Adrenal gland (tissue), 12 donors: ENCODE measurements around the gene SLC1A7. TPM values are rescaled to one million over a fixed set of nuclear protein-coding genes. Genes with fewer than 3 reads are reported as not detected.
A peak's percentile ranks its signal among the peaks of the same experiment; 100 is the strongest.

Experiments
- DNase-seq, 7 donors: peaks; one replicate each; pipeline ENCODE4 v3.0.0-alpha.2; 2019 to 2020
- H3K27ac ChIP-seq, 5 donors: fragments of 200-600 bp; sonication (generic) in 4 of 5; 1 replicate in 3 of 5; 2 replicates in 2 of 5; pipeline versions ENCODE4 v1.5.1 to v1.8.0; 2016 to 2020; ENCODE audit warnings: mild to moderate bottlenecking in 1 of 5
- H3K27me3 ChIP-seq: fragments of 200-600 bp; 2 replicates; pipeline ENCODE4 v1.8.0; 2021
- H3K36me3 ChIP-seq, 2 donors: fragments of 200-600 bp; replicated peaks in 1 of 2; 1 replicate in 1 of 2; 2 replicates in 1 of 2; pipeline versions ENCODE4 v1.5.1 to v1.8.0; 2018 to 2022
- H3K4me1 ChIP-seq, 2 donors: fragments of 200-600 bp; replicated peaks in 1 of 2; 1 replicate in 1 of 2; 2 replicates in 1 of 2; pipeline versions ENCODE4 v1.5.1 to v1.8.0; 2018 to 2021
- H3K4me3 ChIP-seq, 4 donors: fragments of 200-600 bp; sonication (generic) in 3 of 4; one replicate each; pipeline ENCODE4 v1.5.1; 2016 to 2018
- H3K9me3 ChIP-seq, 3 donors: fragments of 200-600 bp; sonication (generic) in 1 of 3; replicated peaks in 1 of 3; 1 replicate in 2 of 3; 2 replicates in 1 of 3; pipeline versions ENCODE4 v1.5.1 to v1.8.0; 2016 to 2021
- POLR2A ChIP-seq, 2 donors: fragments of 450-650 bp; IDR thresholded peaks; one replicate each; pipeline ENCODE4 v1.6.1; 2017; ENCODE audit warnings: antibody characterized with exemption in 2 of 2, mild to moderate bottlenecking in 2 of 2, moderate library complexity in 1 of 2
- WGBS, 4 donors: extraction: QIAGEN DNeasy Blood & Tissue Kit in 2 of 4; methylation state at CpG; one replicate each; pipeline versions ENCODE4 v1.1.5 to v1.1.7; 2013 to 2017; 5-methylcytosine and 5-hydroxymethylcytosine counted together
- intact Hi-C, 2 donors: fragments of 100-400 bp; cut with DNase I; formaldehyde crosslinking; loops; one replicate each; pipeline versions ENCODE4 v1.14.1 to v1.15.0; 2022 to 2023
- polyA plus RNA-seq, 3 donors: library from polyadenylated mRNA; stranded (reverse); fragments of 200-250 nt in 2 of 3; fragments of 350-450 nt in 1 of 3; fragmentation: Illumina TruSeq in 1 of 3; extraction: RNeasy Lipid Tissue Mini Kit (QIAGEN cat#74804) in 1 of 3; gene quantifications; one replicate each; pipeline ENCODE4 v1.2.3, GENCODE V29; 2013 to 2014
- total RNA-seq, 9 donors: library from RNA; depleted of rRNA in 4 of 9; stranded (reverse); fragments of >200 nt in 4 of 9; fragments of 120-200 nt in 1 of 9; fragmentation: NEBNext Ultra II Directional in 1 of 9; extraction: Animal tissue kit (Norgen Biotek cat#: 25700) in 1 of 9; gene quantifications; one replicate each; pipeline versions ENCODE4 v1.1.0 to v1.2.4, GENCODE V29; 2013 to 2023
- TF ChIP-seq, protein P1 (sequence below), 6 experiments: fragments of 450-650 bp in 4 of 6; fragments of 200-600 bp in 2 of 6; sonication (generic) in 1 of 6; IDR thresholded peaks; 1 replicate in 5 of 6; 2 replicates in 1 of 6; pipeline versions ENCODE4 v1.5.1 to v1.8.0; 2016 to 2021; ENCODE audit warnings: antibody characterized with exemption in 6 of 6, mild to moderate bottlenecking in 2 of 6, moderate library complexity in 1 of 6
- donor health status: healthy with polysubstance abuse.
- donor health status: Bipolar disorder and iron deficiency.
- donor health status: DM: yes; HTN: yes; CAD: no.
- donor health status: DM: no; HTN: no; CAD: no.
- donor health status: DM: no; HTN: no; CAD: no.
- donor health status: DM: yes; HTN: yes; CAD: no.

The SLC1A7 gene
- total and polyA plus RNA-seq, 12 donors: 0.05 to 1.6 (median 0.17) TPM; not detected in 7

DNA sequence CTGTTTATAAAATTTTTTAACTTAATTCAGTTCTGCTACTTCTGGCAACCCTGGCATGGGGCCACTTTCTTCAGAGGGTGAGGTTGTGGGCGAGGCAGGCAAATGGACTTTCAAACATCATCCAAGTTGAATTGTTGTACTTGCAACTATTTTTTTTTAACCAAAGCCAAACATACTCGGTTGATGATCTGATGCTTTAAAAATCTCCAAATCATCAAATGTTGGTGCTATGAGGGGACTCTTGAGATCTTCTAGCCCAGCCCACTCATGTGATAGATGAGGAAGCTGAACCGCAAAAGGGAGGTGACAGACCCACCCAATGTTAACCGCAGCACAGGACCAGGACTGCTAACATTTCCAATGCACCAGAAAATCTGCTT, 6.7 kb downstream of the SLC1A7 start:
- H3K27ac ChIP-seq: no peak overlapping the region
- no peak for TF ChIP-seq POLR2A (IDR thresholded peaks at IDR 0.05)
- TF ChIP-seq, protein P1, sequence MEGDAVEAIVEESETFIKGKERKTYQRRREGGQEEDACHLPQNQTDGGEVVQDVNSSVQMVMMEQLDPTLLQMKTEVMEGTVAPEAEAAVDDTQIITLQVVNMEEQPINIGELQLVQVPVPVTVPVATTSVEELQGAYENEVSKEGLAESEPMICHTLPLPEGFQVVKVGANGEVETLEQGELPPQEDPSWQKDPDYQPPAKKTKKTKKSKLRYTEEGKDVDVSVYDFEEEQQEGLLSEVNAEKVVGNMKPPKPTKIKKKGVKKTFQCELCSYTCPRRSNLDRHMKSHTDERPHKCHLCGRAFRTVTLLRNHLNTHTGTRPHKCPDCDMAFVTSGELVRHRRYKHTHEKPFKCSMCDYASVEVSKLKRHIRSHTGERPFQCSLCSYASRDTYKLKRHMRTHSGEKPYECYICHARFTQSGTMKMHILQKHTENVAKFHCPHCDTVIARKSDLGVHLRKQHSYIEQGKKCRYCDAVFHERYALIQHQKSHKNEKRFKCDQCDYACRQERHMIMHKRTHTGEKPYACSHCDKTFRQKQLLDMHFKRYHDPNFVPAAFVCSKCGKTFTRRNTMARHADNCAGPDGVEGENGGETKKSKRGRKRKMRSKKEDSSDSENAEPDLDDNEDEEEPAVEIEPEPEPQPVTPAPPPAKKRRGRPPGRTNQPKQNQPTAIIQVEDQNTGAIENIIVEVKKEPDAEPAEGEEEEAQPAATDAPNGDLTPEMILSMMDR (IDR thresholded peaks at IDR 0.05): no peak
- 65 to 77% (median 71%) methylated on average over 4 of the region's 4 CpGs for WGBS, 4 donors
- H3K27me3 ChIP-seq: no peaks in the 10 kb centered on the region
- no peaks in the 10 kb centered on the region for H3K9me3 ChIP-seq
- no peak overlapping the region for H3K4me3 ChIP-seq
- intact Hi-C loops: no loop called here
- peak in 1 of 7 donors; percentile 14 for DNase-seq
- H3K4me1 ChIP-seq: no peaks in the 10 kb centered on the region
- H3K36me3 ChIP-seq: no peaks in the 10 kb centered on the region

DNA sequence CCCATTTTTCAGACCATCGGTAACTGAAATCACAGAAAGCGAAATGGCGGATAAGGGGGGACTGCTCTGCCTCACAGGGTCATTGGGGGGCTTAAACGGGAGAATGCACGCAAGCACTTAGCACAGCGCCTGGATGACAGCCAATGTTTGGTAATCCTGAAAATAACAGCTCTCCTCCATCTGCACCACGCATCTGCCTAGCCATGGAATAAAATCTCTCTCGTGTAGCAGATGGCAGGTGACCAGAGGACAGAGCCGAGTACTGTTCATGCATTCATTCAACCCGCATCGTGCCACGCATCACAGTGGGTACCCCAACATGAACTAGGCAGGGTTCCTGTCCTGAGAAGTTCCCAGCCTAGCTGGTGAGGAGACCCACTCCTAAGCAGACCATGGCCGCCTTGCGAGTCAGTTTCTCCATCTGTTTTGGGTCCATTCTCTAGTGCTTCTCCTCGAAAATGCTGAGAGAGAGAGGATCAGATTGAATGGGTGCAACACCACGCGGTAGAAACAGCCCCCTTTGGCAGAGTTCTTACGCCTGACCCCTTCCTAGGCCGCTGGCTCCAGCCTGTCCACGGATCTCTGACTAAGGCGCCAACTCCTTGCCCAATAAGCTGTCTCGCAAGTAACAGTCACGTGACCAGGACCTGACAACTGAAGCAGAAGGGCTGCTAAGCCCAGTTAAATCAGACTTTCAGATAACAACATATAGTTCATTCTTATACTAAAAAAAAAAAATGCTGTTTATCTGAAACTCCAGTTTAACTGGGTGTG, 7.3 kb downstream of the SLC1A7 start:
- no peak for TF ChIP-seq POLR2A (IDR thresholded peaks at IDR 0.05)
- TF ChIP-seq, protein P1 (IDR thresholded peaks at IDR 0.05): no peak
- Histone ChIP-seq H3K9me3 (no peaks in the 10 kb centered on the region), H3K27ac (peak overlapping the region in 1 of 5 donors; percentile 43), H3K4me1 (no peaks in the 10 kb centered on the region), H3K36me3 (no peaks in the 10 kb centered on the region), H3K4me3 (no peak overlapping the region), H3K27me3 (no peaks in the 10 kb centered on the region)
- intact Hi-C loops: no loop called here
- DNase-seq: peak in 3 of 7 donors; percentile 23 to 57 (median 28)
- WGBS, 4 donors: 74 to 84% (median 81%) methylated on average over 21 to 23 of the region's 23 CpGs

DNA sequence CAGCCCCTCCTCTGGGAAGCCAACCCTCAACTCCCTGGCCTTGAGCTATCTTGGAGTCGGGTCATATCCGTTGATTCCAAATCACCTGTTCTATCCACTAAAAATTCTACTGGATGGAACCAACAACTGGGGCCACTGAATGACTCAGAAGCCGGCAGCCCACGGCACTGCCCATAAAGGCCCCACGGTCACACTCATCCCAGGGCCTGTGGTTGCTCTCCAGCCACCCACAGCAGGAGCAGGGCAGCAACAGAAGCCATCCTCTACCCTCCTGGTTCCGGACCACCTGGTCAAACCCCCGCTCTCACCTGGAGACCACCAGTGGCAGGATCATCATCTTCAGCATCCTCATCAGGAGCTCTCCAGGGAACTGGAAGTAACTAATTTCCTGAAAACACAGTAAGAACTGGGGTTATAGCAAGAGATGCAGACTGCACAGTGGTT, 8.4 kb downstream of the SLC1A7 start:
- H3K36me3 ChIP-seq: no peaks in the 10 kb centered on the region
- no peaks in the 10 kb centered on the region for H3K4me1 ChIP-seq
- DNase-seq: no peak
- no peak overlapping the region for H3K4me3 ChIP-seq
- intact Hi-C loops: no loop called here
- no peaks in the 10 kb centered on the region for H3K9me3 ChIP-seq
- 80 to 85% (median 85%) methylated on average over 6 to 7 of the region's 7 CpGs for WGBS, 4 donors
- H3K27ac ChIP-seq: no peak overlapping the region
- H3K27me3 ChIP-seq: no peaks in the 10 kb centered on the region
- TF ChIP-seq, protein P1 (IDR thresholded peaks at IDR 0.05): no peak
- TF ChIP-seq POLR2A (IDR thresholded peaks at IDR 0.05): no peak

DNA sequence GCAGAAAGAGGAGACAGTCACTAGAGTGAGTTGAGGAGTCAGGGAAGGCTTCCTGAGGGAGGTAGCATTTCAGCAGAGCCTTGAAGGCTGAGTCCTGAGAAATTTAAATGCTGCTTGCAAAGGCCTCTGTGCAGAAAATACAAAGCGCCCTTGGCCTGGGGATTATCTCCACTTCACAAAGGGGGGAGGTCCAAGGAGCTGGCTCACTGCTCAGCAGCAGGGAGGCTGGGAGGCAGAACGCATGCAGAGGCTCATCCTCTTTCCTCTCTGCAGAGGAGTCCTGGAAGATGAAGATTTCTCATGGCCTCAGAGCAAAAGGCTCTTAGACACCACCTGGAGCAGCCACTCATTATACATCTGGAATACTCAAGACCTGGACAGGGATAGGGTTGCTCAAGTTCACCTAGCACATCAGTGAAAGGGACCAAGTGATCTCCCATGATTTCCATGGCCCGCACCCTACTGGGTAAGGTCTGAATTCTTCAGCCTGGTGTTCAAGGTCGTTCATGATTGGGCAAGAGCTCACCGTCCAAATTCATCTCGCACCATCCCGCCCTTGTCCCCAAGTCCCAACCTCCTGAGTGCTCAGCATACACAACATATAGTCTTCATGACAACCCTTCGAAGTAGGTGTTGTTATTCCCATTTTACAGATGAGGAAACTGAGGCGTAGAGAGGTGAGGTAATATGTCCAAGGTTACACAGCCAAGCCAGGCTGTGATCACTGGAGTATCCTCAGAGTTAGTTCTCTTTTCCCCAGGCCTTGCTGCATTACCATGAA, 9.0 kb downstream of the SLC1A7 start:
- Histone ChIP-seq H3K9me3 (no peaks in the 10 kb centered on the region), H3K27ac (no peak overlapping the region), H3K36me3 (no peaks in the 10 kb centered on the region), H3K27me3 (no peaks in the 10 kb centered on the region), H3K4me1 (no peaks in the 10 kb centered on the region), H3K4me3 (no peak overlapping the region)
- WGBS, 4 donors: 78 to 87% (median 81%) methylated on average over 6 to 9 of the region's 9 CpGs
- no peak for TF ChIP-seq POLR2A (IDR thresholded peaks at IDR 0.05)
- TF ChIP-seq, protein P1 (IDR thresholded peaks at IDR 0.05): no peak
- intact Hi-C loops: no loop called here
- DNase-seq: no peak
